ENCODE measurements around the gene NFATC2. TPM values are rescaled to one million over a fixed set of nuclear protein-coding genes. Genes with fewer than 3 reads are reported as not detected.

NFATC2 gene
- total and polyA plus RNA-seq, 2 of the 8 experiments (the other 6 are each of a cell fraction or from before 2014, with no cell fraction given), result 0.27 to 0.91 TPM

- H2BK15ac ChIP-seq (ENCODE audit: low read length), result no peak overlapping the region
- no peak overlapping the region for H2BK120ac ChIP-seq (replicated peaks; ENCODE audit: low read depth, low read length)
- no peak for TF ChIP-seq CTBP2 (IDR thresholded peaks at IDR 0.05; ENCODE audit: borderline replicate concordance, insufficient read depth, insufficient read length, low read length)
- no peak for TF ChIP-seq NRF1 (IDR thresholded peaks at IDR 0.05; ENCODE audit: low read depth, low read length)
- no peak for TF ChIP-seq SRF (IDR thresholded peaks at IDR 0.05; ENCODE audit: low read depth, low read length)
- no peak for TF ChIP-seq TAF7 (optimal IDR thresholded peaks at IDR 0.05; ENCODE audit: borderline replicate concordance, low read depth, low read length)
- no peak for TF ChIP-seq HDAC2 (IDR thresholded peaks at IDR 0.05; ENCODE audit: borderline replicate concordance in 1 of 2, low read depth in 2 of 2, low read length in 2 of 2)
- no peak for TF ChIP-seq ASH2L (IDR thresholded peaks at IDR 0.05; ENCODE audit: low read length)
- no peak for TF ChIP-seq E2F6 (IDR thresholded peaks at IDR 0.05)
- no peak for TF ChIP-seq CREB1 (IDR thresholded peaks at IDR 0.05)
- no peak for TF ChIP-seq POLR2A (IDR thresholded peaks at IDR 0.05; ENCODE audit: control extremely low read depth in 1 of 2, low read depth in 2 of 2, low read length in 2 of 2)
- TF ChIP-seq SP2 (IDR thresholded peaks at IDR 0.05; ENCODE audit: low read length), result no peak
- TF ChIP-seq KDM1A (IDR thresholded peaks at IDR 0.05; ENCODE audit: borderline replicate concordance, low read length), result no peak
- H3K4me1 ChIP-seq (replicated peaks in 1 of 4; ENCODE audit: control insufficient read depth in 3 of 4, insufficient read depth in 4 of 4, low read length in 3 of 4), result peaks cover 0 to 5% (median 0%) of the 10 kb centered on the region in 4 experiments; a peak in 3 of 7 replicates
- no peak overlapping the region for H3K14ac ChIP-seq (ENCODE audit: insufficient read length)
- H2AFZ ChIP-seq (ENCODE audit: low read length), result no peak overlapping the region
- no peaks in the 10 kb centered on the region for H3K9me3 ChIP-seq (ENCODE audit: insufficient read depth in 2 of 2, low read depth in 1 of 2, low read length in 1 of 2)
- no peak overlapping the region for H4K8ac ChIP-seq (ENCODE audit: extremely low read depth, insufficient read depth, low read length)
- no peaks in the 10 kb centered on the region for H3K79me2 ChIP-seq (ENCODE audit: control insufficient read depth in 1 of 2, insufficient read depth in 2 of 2, low read length in 2 of 2)
- no peaks in the 10 kb centered on the region for H3K23me2 ChIP-seq (ENCODE audit: low read depth, low read length)
- H3K18ac ChIP-seq (ENCODE audit: extremely low read depth, low read length), result no peak overlapping the region
- no peak overlapping the region for H3K4me2 ChIP-seq (ENCODE audit: insufficient read depth in 1 of 2, low read depth in 2 of 2, low read length in 2 of 2)
- DNase-seq (ENCODE audit: low read depth in 1 of 2, low spot score in 2 of 2), result no peak
- H3K27ac ChIP-seq (ENCODE audit: low read depth, low read length), result no peak overlapping the region
- H2BK20ac ChIP-seq (ENCODE audit: low read length), result no peak overlapping the region
- no peak overlapping the region for H3K4me3 ChIP-seq (ENCODE audit: extremely low read depth in 1 of 4, insufficient read depth in 2 of 4, low read depth in 3 of 4, low read length in 4 of 4)
- 84% methylated on average over 7 of the region's 7 CpGs; no CpG with 5 or more reads in 1 of the 2 experiments for WGBS, 2 experiments (ENCODE audit: extremely low coverage in 1 of 2, insufficient coverage in 1 of 2, insufficient read length in 1 of 2, insufficient replicate concordance in 2 of 2, low coverage in 1 of 2, low lambda C conversion rate in 2 of 2, missing lambda C conversion rate in 1 of 2)
- H4K91ac ChIP-seq (replicated peaks; ENCODE audit: insufficient read length, low read length), result no peak overlapping the region
- no peak overlapping the region for H3K23ac ChIP-seq (ENCODE audit: insufficient read length)
- no peak overlapping the region for H2AK5ac ChIP-seq (ENCODE audit: low read depth, low read length)
- no peak overlapping the region for H3K56ac ChIP-seq (replicated peaks; ENCODE audit: insufficient read length, low read depth, low read length)
- no peak overlapping the region for H4K5ac ChIP-seq (ENCODE audit: insufficient read length, low read depth, low read length)
- H3K4ac ChIP-seq (replicated peaks; ENCODE audit: insufficient read length, low read depth, low read length), result no peak overlapping the region
- no peaks in the 10 kb centered on the region for H4K20me1 ChIP-seq (replicated peaks in 1 of 2; ENCODE audit: control insufficient read depth in 1 of 2, insufficient read depth in 2 of 2, low read length in 2 of 2)
- CTCF ChIA-PET (ENCODE audit: partially characterized antibody), result interaction anchor here (0.5 to 2.1 kb wide), 8 partner anchors 26 to 462 kb away, joined by 3 to 5 read pairs (median 3); partner anchors contain the start of gene NFATC2
- H3K36me3 ChIP-seq (ENCODE audit: control insufficient read depth in 2 of 4, insufficient read depth in 4 of 4, low read length in 3 of 4), result no peaks in the 10 kb centered on the region
- no peaks in the 10 kb centered on the region for H3K27me3 ChIP-seq (replicated peaks in 1 of 4; ENCODE audit: control insufficient read depth in 3 of 4, extremely low read depth in 1 of 4, insufficient read depth in 3 of 4, low read length in 3 of 4)
- no peak overlapping the region for H3K9ac ChIP-seq (replicated peaks in 1 of 4; ENCODE audit: extremely low read depth in 1 of 4, low read depth in 3 of 4, low read length in 3 of 4)
- POLR2A ChIA-PET (ENCODE audit: partially characterized antibody), result no interaction called here
- H2BK12ac ChIP-seq (ENCODE audit: low read depth, low read length), result no peak overlapping the region
- no peak overlapping the region for H2BK5ac ChIP-seq (ENCODE audit: low read depth, low read length)
- FAIRE-seq, result no peak
- no peaks in the 10 kb centered on the region for H3K79me1 ChIP-seq (ENCODE audit: low read depth, low read length)
These were observed 92.9 kb downstream of the NFATC2 start for GRCh38 chr20:51449498-51450220.
